Tibial nerve (tissue), 4 donors: ENCODE measurements around the gene GABPB1. TPM values are rescaled to one million over a fixed set of nuclear protein-coding genes. Genes with fewer than 3 reads are reported as not detected.
"Not testable (repeated sequence)": the region's sequence is repeated elsewhere in the genome, so short reads cannot be mapped to it uniquely, and the experiment has no call there.

ENCODE experiments used
- DNase-seq, 2 donors: peaks; one replicate each; pipeline ENCODE4 v3.0.0-alpha.2; 2019; ENCODE audit warnings: low spot score in 2 of 2
- H3K27ac ChIP-seq, 4 donors: fragments of 200-600 bp; sonication (generic) in 3 of 4; one replicate each; pipeline ENCODE4 v1.5.1; 2017 to 2019; ENCODE audit warnings: mild to moderate bottlenecking in 1 of 4
- H3K27me3 ChIP-seq, 2 donors: fragments of 200-600 bp; sonication (generic) in 1 of 2; one replicate each; pipeline versions ENCODE4 v1.5.1 to v1.6.0; 2017 to 2019
- H3K36me3 ChIP-seq, 3 donors: fragments of 200-600 bp; sonication (generic); one replicate each; pipeline ENCODE4 v1.5.1; 2018 to 2019
- H3K4me1 ChIP-seq, 4 donors: fragments of 200-600 bp; sonication (generic) in 3 of 4; one replicate each; pipeline ENCODE4 v1.5.1; 2017 to 2019
- H3K4me3 ChIP-seq, 4 donors: fragments of 200-600 bp; sonication (generic) in 3 of 4; one replicate each; pipeline ENCODE4 v1.5.1; 2017 to 2019; ENCODE audit warnings: mild to moderate bottlenecking in 1 of 4, moderate library complexity in 1 of 4
- H3K9me3 ChIP-seq, 4 donors: fragments of 200-600 bp; sonication (generic) in 3 of 4; one replicate each; pipeline ENCODE4 v1.5.1; 2017 to 2019
- EP300 ChIP-seq, 2 donors: sonication (generic); formaldehyde crosslinking; IDR thresholded peaks; one replicate each; pipeline ENCODE4 v1.6.1; 2017; ENCODE audit warnings: antibody characterized with exemption in 2 of 2, mild to moderate bottlenecking in 1 of 2
- POLR2A ChIP-seq, 2 donors: fragments of 450-650 bp; IDR thresholded peaks; one replicate each; pipeline ENCODE4 v1.6.1; 2017; ENCODE audit warnings: antibody characterized with exemption in 2 of 2, mild to moderate bottlenecking in 2 of 2, moderate library complexity in 2 of 2
- WGBS, 2 donors: methylation state at CpG; one replicate each; pipeline ENCODE4 v1.1.5; 2018; 5-methylcytosine and 5-hydroxymethylcytosine counted together
- total RNA-seq, 4 donors: library from RNA; depleted of rRNA; stranded (reverse); fragments of >200 nt; gene quantifications; one replicate each; pipeline ENCODE4 v1.1.0, GENCODE V29; 2016
- TF ChIP-seq, protein P1 (sequence below), 5 experiments: fragments of 200-600 bp in 3 of 5; fragments of 450-650 bp in 2 of 5; sonication (generic) in 3 of 5; IDR thresholded peaks; one replicate each; pipeline ENCODE4 v1.5.1; 2016 to 2019; ENCODE audit warnings: antibody characterized with exemption in 5 of 5, mild to moderate bottlenecking in 3 of 5, moderate library complexity in 2 of 5

GABPB1 gene
- total RNA-seq, 4 donors from 2014 or later = 13.3 to 22.2 (median 17.4) TPM

DNA sequence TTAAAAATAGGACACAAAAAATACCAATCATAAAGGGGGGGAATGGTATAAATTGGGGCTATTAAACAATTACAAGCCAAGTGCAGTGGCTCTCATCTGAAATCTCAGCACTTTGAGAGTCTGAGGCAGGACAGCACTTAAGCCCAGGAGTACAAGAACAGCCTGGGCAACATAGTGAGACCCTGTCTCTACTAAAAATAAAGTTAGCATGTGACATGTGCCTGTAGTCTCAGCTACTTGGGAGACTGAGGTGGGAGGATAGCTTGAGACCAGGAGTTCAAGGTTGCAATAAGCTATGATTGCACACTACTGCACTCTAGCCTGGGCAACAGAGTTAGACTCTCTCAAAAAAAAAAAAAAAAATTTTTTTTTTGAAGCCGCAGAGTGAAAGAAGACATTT, 23.8 kb upstream of the GABPB1 start:
- Histone ChIP-seq H3K27ac (no peak overlapping the region), H3K36me3 (no peaks in the 10 kb centered on the region), H3K27me3 (no peaks in the 10 kb centered on the region), H3K4me3 (no peak overlapping the region), H3K4me1 (no peaks in the 10 kb centered on the region), H3K9me3 (no peaks in the 10 kb centered on the region)
- DNase-seq = no peak
- WGBS, 2 donors = 100% methylated on average over 1 of the region's 1 CpG
- TF ChIP-seq, protein P1, sequence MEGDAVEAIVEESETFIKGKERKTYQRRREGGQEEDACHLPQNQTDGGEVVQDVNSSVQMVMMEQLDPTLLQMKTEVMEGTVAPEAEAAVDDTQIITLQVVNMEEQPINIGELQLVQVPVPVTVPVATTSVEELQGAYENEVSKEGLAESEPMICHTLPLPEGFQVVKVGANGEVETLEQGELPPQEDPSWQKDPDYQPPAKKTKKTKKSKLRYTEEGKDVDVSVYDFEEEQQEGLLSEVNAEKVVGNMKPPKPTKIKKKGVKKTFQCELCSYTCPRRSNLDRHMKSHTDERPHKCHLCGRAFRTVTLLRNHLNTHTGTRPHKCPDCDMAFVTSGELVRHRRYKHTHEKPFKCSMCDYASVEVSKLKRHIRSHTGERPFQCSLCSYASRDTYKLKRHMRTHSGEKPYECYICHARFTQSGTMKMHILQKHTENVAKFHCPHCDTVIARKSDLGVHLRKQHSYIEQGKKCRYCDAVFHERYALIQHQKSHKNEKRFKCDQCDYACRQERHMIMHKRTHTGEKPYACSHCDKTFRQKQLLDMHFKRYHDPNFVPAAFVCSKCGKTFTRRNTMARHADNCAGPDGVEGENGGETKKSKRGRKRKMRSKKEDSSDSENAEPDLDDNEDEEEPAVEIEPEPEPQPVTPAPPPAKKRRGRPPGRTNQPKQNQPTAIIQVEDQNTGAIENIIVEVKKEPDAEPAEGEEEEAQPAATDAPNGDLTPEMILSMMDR (IDR thresholded peaks at IDR 0.05) = no peak
- TF ChIP-seq POLR2A (IDR thresholded peaks at IDR 0.05) (no peak), EP300 (IDR thresholded peaks at IDR 0.05) (no peak)

DNA sequence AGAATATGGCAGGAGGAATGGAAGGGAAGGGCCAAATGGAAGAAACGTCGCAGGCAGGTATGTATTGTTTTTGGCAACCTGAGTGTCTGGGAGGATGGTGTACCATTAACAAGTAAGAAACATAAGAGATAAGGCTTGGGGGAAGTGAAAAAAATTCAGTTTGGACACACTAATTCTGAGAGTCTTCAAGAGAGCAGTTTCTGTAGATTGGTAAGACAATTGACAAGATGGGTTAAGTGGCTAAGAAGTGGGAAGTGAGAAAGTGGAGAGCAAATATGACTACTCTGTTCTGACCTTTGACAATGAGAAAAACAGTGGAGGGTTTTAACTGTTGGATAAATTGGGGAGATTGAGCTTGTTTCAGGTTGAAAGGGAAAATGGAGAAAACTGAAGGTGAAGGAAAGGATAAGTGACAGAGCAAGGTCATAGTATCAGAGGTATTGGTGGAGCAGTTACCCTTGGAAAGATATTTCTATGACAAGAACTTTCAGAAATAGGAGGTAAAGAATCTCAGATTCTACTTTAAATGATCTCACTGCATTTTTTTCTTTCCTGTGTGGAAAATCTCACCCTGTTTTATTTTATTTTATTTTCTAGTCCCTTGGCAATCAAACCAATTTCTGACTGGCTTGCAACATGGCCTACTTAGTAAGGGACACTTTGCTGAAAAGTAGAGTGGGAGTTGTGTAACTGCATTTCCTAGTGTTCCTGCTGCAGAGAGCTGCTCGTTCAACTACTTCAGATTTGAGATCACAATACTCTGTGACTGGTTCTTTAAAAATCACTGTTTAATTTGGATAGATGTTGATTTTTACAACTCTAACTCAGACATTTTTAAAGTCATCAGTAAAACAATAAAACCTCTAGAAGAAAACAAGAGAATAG, 23.1 kb upstream of the GABPB1 start:
- TF ChIP-seq, protein P1 (IDR thresholded peaks at IDR 0.05) = no peak
- TF ChIP-seq POLR2A (IDR thresholded peaks at IDR 0.05) = no peak
- no peak for TF ChIP-seq EP300 (IDR thresholded peaks at IDR 0.05)
- Histone ChIP-seq H3K9me3 (no peaks in the 10 kb centered on the region), H3K4me3 (no peak overlapping the region), H3K36me3 (no peaks in the 10 kb centered on the region), H3K27ac (no peak overlapping the region), H3K27me3 (no peaks in the 10 kb centered on the region), H3K4me1 (no peaks in the 10 kb centered on the region)
- DNase-seq = no peak
- WGBS, 2 donors = 65 to 69% methylated on average over 3 of the region's 3 CpGs

DNA sequence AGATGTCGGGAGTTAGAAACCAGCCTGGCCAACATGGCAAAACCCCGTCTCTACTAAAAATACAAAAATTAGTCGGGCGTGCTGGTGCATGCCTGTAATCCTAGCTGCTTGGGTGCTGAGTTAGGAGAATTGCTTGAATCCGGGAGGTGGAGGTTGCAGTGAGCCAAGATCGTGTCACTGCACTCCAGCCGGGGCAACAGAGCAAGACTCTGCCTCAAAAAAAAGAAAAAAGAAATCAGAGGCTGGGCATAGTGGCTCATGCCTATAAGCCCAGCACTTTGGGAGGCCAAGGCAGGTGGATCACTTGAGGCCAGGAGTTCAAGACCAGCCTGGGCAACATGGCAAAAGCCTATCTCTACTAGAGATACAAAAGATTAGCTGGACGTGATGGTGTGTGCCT, 14.6 kb upstream of the GABPB1 start:
- WGBS, 2 donors = 94 to 96% methylated on average over 8 of the region's 8 CpGs
- not testable (repeated sequence) for DNase-seq, H3K4me3 ChIP-seq, H3K4me1 ChIP-seq, H3K27ac ChIP-seq, H3K27me3 ChIP-seq, H3K9me3 ChIP-seq
- peaks cover 0 to 38% (median 0%) of the 10 kb centered on the region in 3 donors for H3K36me3 ChIP-seq

DNA sequence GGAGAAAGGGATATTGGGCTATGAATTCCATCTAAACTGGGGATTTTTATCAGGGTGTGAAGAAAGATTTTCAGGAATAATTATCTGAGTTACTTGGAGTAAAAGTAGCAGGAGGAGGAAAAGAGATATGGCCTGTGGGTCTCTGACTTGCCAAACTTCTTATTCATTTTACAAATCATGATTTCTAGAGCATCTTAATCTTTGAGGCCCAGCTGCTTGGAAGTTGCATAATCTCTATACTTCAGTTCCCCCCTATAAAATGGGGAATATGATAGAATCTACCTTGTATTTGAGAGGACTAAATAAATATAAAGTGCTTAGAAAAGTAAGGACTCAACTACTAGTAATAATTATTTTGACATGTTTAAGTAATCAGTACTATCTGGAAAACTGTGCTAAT, 11.0 kb upstream of the GABPB1 start:
- Histone ChIP-seq H3K4me3 (no peak overlapping the region), H3K36me3 (peaks cover 0 to 61% (median 0%) of the 10 kb centered on the region in 3 donors), H3K27ac (no peak overlapping the region), H3K9me3 (no peaks in the 10 kb centered on the region), H3K27me3 (no peaks in the 10 kb centered on the region), H3K4me1 (no peaks in the 10 kb centered on the region)
- DNase-seq = no peak
- no peak for TF ChIP-seq POLR2A (IDR thresholded peaks at IDR 0.05)
- no peak for TF ChIP-seq EP300 (IDR thresholded peaks at IDR 0.05)
- TF ChIP-seq, protein P1 (IDR thresholded peaks at IDR 0.05) = no peak

DNA sequence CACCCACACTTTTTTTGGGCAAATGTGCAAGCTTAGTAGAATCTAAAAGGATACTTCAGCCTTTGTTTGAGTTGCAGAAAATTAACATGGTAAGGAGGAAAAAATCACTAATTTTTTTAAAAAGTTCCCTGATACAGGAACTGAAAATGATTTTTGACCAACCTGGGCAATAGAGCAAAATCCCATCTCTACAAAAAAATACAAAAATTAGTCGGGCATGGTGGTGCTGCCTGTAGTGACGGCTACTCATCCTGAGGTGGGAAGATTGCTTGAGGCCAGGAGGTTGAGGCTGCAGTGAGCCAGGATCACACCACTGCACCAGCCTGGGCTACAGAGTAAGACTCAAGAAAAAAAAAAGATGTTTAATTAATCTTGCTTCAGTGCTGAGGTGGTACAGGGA, 10.6 kb upstream of the GABPB1 start:
- TF ChIP-seq POLR2A (IDR thresholded peaks at IDR 0.05) (no peak), EP300 (IDR thresholded peaks at IDR 0.05) (no peak)
- TF ChIP-seq, protein P1 (IDR thresholded peaks at IDR 0.05) = no peak
- no peaks in the 10 kb centered on the region for H3K9me3 ChIP-seq
- H3K4me3 ChIP-seq = no peak overlapping the region
- no peaks in the 10 kb centered on the region for H3K27me3 ChIP-seq
- H3K4me1 ChIP-seq = no peaks in the 10 kb centered on the region
- peaks cover 0 to 61% (median 0%) of the 10 kb centered on the region in 3 donors for H3K36me3 ChIP-seq
- H3K27ac ChIP-seq = no peak overlapping the region
- WGBS, 2 donors = 84 to 96% methylated on average over 2 of the region's 2 CpGs
- DNase-seq = no peak
